ENCODE data around the gene CASP10. TPM values are rescaled to one million over a fixed set of nuclear protein-coding genes. Genes with fewer than 3 reads are reported as not detected.

Gene CASP10
- total RNA-seq, 1 donor from 2014 or later: 7.8 TPM

DNA sequence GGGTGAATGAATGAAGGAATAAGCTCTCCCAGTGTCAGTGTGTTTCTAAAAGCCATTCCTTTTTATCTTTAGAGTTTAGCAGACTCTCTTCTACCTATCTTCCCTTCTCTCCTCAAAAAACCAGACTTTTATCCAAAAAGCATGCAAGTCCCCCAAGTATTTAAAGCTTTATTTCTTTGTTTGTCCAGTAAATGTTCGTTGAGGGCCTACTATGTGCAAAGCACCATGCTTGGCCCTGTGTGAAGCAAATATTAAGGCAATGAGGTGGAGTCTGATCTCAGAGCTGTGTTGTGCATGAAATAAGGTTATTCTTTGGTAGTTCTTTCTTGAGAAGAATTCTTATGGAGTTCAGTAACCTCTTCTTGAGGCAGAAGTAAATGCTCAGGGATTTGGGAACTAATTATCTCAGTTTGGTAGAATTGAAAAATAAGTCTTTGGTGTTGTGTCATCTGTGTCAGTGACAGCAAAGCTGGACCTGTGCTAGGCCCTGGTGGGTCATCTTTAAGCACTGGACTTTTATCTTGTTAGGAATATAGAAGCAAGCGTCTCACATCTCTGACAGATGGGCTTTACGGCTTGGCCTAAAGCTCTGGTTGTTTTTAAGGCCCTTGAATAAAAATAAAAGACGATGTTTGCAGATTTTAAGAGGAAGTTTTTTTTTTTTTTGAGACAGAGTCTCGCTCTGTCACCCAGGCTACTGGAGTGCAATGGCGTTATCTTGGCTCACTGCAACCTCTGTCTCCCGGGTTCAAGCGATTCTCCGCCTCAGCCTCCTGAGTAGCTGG is 28.1 kb upstream of the CASP10 start:
- peak overlapping the region in 1 of 2 donors; percentile 12 for H3K27ac ChIP-seq
- no peak overlapping the region for H3K4me3 ChIP-seq
- H3K9me3 ChIP-seq: no peaks in the 10 kb centered on the region
- H3K27me3 ChIP-seq: no peaks in the 10 kb centered on the region
- peaks cover 4 to 16% of the 10 kb centered on the region in 2 donors for H3K4me1 ChIP-seq
- H3K36me3 ChIP-seq: peaks cover 66 to 88% of the 10 kb centered on the region in 2 donors
- no peak for DNase-seq (ENCODE audit: low spot score in 2 of 2)
- intact Hi-C loops (cut with DNase I): loop anchor here (5.0 kb wide), 1 partner anchor 38 kb away; the partner anchor contains the start of gene CFLAR
- TF ChIP-seq, protein P1, sequence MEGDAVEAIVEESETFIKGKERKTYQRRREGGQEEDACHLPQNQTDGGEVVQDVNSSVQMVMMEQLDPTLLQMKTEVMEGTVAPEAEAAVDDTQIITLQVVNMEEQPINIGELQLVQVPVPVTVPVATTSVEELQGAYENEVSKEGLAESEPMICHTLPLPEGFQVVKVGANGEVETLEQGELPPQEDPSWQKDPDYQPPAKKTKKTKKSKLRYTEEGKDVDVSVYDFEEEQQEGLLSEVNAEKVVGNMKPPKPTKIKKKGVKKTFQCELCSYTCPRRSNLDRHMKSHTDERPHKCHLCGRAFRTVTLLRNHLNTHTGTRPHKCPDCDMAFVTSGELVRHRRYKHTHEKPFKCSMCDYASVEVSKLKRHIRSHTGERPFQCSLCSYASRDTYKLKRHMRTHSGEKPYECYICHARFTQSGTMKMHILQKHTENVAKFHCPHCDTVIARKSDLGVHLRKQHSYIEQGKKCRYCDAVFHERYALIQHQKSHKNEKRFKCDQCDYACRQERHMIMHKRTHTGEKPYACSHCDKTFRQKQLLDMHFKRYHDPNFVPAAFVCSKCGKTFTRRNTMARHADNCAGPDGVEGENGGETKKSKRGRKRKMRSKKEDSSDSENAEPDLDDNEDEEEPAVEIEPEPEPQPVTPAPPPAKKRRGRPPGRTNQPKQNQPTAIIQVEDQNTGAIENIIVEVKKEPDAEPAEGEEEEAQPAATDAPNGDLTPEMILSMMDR (IDR thresholded peaks at IDR 0.05): no peak

DNA sequence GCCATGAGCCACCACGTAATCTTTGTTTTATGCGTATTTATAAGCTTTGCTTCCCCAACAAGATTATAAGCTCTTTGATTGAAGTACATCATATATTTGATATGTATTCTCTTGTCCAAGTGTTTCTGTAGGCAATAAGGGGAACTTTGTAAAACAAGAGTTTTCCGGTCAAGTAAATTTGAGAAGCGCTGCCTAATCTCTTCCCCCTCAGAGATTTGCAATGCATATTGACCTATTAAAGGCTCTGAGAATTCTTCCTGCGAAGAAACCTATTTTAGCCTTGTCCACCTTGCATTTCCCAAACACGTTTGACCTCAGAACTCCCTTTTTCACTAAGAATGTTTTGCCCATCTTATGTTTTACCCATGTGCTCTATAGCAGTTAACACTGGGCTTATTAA is 26.9 kb upstream of the CASP10 start:
- no peak for DNase-seq (ENCODE audit: low spot score in 2 of 2)
- Histone ChIP-seq H3K27ac (peak overlapping the region in 1 of 2 donors; percentile 36), H3K4me3 (no peak overlapping the region), H3K9me3 (no peaks in the 10 kb centered on the region), H3K27me3 (no peaks in the 10 kb centered on the region), H3K4me1 (peaks cover 4 to 13% of the 10 kb centered on the region in 2 donors), H3K36me3 (peaks cover 64 to 88% of the 10 kb centered on the region in 2 donors)
- TF ChIP-seq, protein P1 (IDR thresholded peaks at IDR 0.05): no peak
- intact Hi-C loops (cut with DNase I): no loop called here

DNA sequence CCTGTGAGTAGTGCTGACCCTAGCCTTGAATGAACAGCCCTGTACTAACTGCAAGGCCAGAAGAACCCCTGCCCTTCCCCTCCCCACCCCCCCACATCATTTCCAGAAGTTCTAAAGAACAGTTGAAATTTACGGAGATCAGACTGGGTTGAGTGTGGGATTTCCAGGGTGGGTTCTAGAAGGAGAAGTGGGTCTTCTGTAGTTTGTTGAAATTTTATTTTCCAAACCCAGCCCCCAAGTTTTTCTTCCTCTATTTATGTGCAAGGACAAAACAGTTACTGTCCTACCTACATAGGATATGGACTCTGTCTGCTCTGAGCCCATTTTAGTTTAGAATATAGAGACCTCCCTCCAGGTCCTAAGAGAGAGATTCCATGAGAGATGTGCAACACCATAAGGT is 26.3 kb upstream of the CASP10 start:
- intact Hi-C loops (cut with DNase I): no loop called here
- H3K9me3 ChIP-seq: no peaks in the 10 kb centered on the region
- no peak for DNase-seq (ENCODE audit: low spot score in 2 of 2)
- no peak overlapping the region for H3K4me3 ChIP-seq
- peaks cover 3 to 8% of the 10 kb centered on the region in 2 donors for H3K4me1 ChIP-seq
- H3K27me3 ChIP-seq: no peaks in the 10 kb centered on the region
- H3K27ac ChIP-seq: peak overlapping the region in 1 of 2 donors; percentile 36
- peaks cover 70 to 93% of the 10 kb centered on the region in 2 donors for H3K36me3 ChIP-seq
- TF ChIP-seq, protein P1 (IDR thresholded peaks at IDR 0.05): no peak

DNA sequence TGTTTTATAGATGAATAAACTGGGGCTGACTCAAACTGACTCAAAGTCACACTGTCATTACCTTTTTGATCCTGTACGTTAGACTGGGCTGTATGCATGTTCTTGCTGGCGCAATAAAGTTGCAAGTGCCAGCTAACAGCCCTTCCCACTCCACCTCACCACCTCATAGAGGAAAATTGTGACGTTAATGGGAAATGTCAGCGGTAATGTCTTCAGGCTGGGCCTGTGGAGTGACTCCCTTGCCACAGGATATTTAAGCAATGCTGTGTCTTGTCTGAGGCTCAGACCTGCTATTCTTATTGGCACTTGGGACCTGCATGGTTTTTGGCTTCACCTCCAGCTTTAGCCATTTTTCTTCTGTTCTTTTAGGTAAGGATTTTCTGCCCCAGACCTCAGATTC is 25.2 kb upstream of the CASP10 start:
- no peak for DNase-seq (ENCODE audit: low spot score in 2 of 2)
- H3K9me3 ChIP-seq: no peaks in the 10 kb centered on the region
- no peaks in the 10 kb centered on the region for H3K27me3 ChIP-seq
- no peak overlapping the region for H3K4me3 ChIP-seq
- TF ChIP-seq, protein P1 (IDR thresholded peaks at IDR 0.05): no peak
- intact Hi-C loops (cut with DNase I): no loop called here
- no peaks in the 10 kb centered on the region for H3K4me1 ChIP-seq
- H3K36me3 ChIP-seq: peaks cover 75 to 94% of the 10 kb centered on the region in 2 donors
- H3K27ac ChIP-seq: peak overlapping the region in 1 of 2 donors; percentile 36

DNA sequence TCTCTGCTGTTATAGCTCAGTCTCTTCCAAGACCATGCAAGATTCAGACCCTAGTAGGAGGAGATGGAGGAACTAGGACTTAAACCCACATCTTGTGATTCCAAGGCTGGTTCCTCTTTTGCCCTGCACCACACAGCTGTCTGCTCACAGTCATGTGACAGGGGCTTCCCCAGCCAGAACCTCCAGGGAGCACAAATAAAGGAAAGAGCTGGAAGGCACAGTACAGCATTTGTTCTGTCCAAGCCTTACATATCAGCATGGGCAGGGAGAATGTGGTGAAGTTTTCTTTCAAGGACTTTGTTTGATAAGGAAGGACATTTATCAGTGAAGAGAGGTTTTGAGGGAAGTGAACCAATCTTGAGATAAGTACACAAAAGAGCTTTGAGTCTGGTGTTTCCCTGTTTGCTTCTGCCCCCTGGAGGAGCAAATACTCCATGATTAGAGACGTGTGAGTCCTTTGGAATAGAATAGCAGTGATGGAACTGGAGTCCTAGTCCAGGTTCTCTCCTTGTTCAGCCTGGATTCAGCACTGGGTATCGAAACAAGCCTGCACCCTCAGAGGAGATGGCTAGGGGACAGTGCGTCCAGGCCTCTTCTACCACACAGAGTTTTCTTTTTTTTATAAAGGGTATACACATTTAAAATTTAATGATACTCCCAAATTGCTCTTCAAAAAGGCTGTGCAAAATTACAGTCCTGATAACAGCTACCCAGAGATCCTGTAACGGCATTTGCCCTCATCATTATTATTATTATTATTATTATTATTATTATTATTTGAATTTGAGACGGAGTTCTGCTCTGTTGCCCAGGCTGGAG is 24.6 kb upstream of the CASP10 start:
- TF ChIP-seq, protein P1 (IDR thresholded peaks at IDR 0.05): peak in 2 of 3 experiments; percentile 46 to 49
- peaks cover 76 to 94% of the 10 kb centered on the region in 2 donors for H3K36me3 ChIP-seq
- no peak overlapping the region for H3K4me3 ChIP-seq
- H3K27ac ChIP-seq: peak overlapping the region; percentile 36 to 44
- DNase-seq (ENCODE audit: low spot score in 2 of 2): peak; percentile 59 to 76
- H3K9me3 ChIP-seq: no peaks in the 10 kb centered on the region
- intact Hi-C loops (cut with DNase I): no loop called here
- H3K27me3 ChIP-seq: no peaks in the 10 kb centered on the region
- H3K4me1 ChIP-seq: no peaks in the 10 kb centered on the region

Data from ascending aorta (tissue), 2 donors.